SJCRH30 (cell line): Measurements from ENCODE around the gene FILIP1. TPM values are rescaled to one million over a fixed set of nuclear protein-coding genes. Genes with fewer than 3 reads are reported as not detected.

Experiments
- DNase-seq, 2 experiments: peaks; one replicate each; pipeline ENCODE4 v3.0.0-alpha.2; 2015 to 2020
- H3K27ac ChIP-seq: fragments of 250-450 bp; sonication (Bioruptor Pico); 2 replicates; pipeline ENCODE4 v1.5.1; 2020; ENCODE audit warnings: mild to moderate bottlenecking, moderate library complexity
- H3K27me3 ChIP-seq: fragments of 250-450 bp; sonication (Bioruptor Pico); 2 replicates; pipeline ENCODE4 v1.5.1; 2020; ENCODE audit warnings: mild to moderate bottlenecking, moderate library complexity
- H3K36me3 ChIP-seq: fragments of 250-450 bp; sonication (Bioruptor Pico); 2 replicates; pipeline ENCODE4 v1.5.1; 2020; ENCODE audit warnings: mild to moderate bottlenecking, moderate library complexity
- H3K4me1 ChIP-seq: fragments of 250-450 bp; sonication (Bioruptor Pico); 2 replicates; pipeline ENCODE4 v1.5.1; 2020; ENCODE audit warnings: mild to moderate bottlenecking, moderate library complexity
- H3K4me3 ChIP-seq: fragments of 250-450 bp; sonication (Bioruptor Pico); 2 replicates; pipeline ENCODE4 v1.5.1; 2020; ENCODE audit warnings: mild to moderate bottlenecking, moderate library complexity
- H3K9me3 ChIP-seq: fragments of 250-450 bp; sonication (Bioruptor Pico); replicated peaks from 2 replicates; pipeline ENCODE4 v1.5.1; 2020; ENCODE audit warnings: mild to moderate bottlenecking, moderate library complexity
- total RNA-seq: library from RNA; depleted of rRNA; stranded (reverse); fragments of >200 nt; shearing (Covaris generic); gene quantifications from 2 replicates; pipeline ENCODE4 v1.2.3, GENCODE V29; 2014; rRNA removed

FILIP1 gene
- total RNA-seq, 1 experiment from 2014 or later = 0.08 TPM

GRCh38 chr6:75246386-75246785 is 247.2 kb downstream of the FILIP1 start:
- Histone ChIP-seq H3K27me3 (no peaks in the 10 kb centered on the region), H3K4me3 (no peak overlapping the region), H3K27ac (no peak overlapping the region), H3K4me1 (no peaks in the 10 kb centered on the region), H3K36me3 (no peaks in the 10 kb centered on the region), H3K9me3 (no peaks in the 10 kb centered on the region)
- DNase-seq = no peak

- no peak for DNase-seq
- Histone ChIP-seq H3K4me1 (no peaks in the 10 kb centered on the region), H3K9me3 (no peaks in the 10 kb centered on the region), H3K27me3 (no peaks in the 10 kb centered on the region), H3K4me3 (peak overlapping the region; percentile 73), H3K27ac (peak overlapping the region; percentile 72), H3K36me3 (peaks cover 16% of the 10 kb centered on the region)
Observed at GRCh38 chr6:75244063-75244584, 249.5 kb downstream of the FILIP1 start.

GRCh38 chr6:75243333-75244062 is 250.1 kb downstream of the FILIP1 start, which contains the start of gene COX7A2:
Gene COX7A2, minus strand, starts transcription at chr6:75243801. Its CDS starts 67 bp downstream, at chr6:75243734.
- Histone ChIP-seq H3K36me3 (peaks cover 21% of the 10 kb centered on the region), H3K9me3 (no peaks in the 10 kb centered on the region), H3K4me1 (no peaks in the 10 kb centered on the region), H3K27me3 (no peaks in the 10 kb centered on the region), H3K27ac (peak within 1 kb of the TSS; percentile 72), H3K4me3 (peak within 1 kb of the TSS; percentile 73)
- peak; percentile 91 to 97 for DNase-seq

Other genes with a start within 250 kb of the FILIP1 start
- 192 and 254 TPM in 2 replicates for gene COX7A2, start 250.0 kb downstream of the FILIP1 start, total RNA-seq
- 63.1 and 70.3 TPM in 2 replicates for gene TMEM30A, start 209.0 kb downstream of the FILIP1 start, total RNA-seq
- gene SENP6, start 108.1 kb upstream of the FILIP1 start, total RNA-seq = 65.8 and 78.1 TPM in 2 replicates